Activated naive CD4-positive, alpha-beta T cell treated with anti-CD3 and anti-CD28 coated beads for 36 hours (primary cell): ENCODE measurements around the gene PDGFC. TPM values are rescaled to one million over a fixed set of nuclear protein-coding genes. Genes with fewer than 3 reads are reported as not detected.

Experiments used
- CTCF ChIA-PET: fragments of 350-600 bp; sonication (Branson Sonifier 250); formaldehyde crosslinking; loops from one replicate; lab custom pipeline; 2021; ENCODE audit warnings: antibody characterized with exemption; lab: Charles Lee
- DNase-seq: peaks from one replicate; pipeline ENCODE4 v3.0.0-alpha.2; 2020
- H3K27ac Mint-ChIP-seq: one replicate; pipeline ENCODE4 v1.8.0; 2021; ENCODE audit warnings: mild to moderate bottlenecking, mixed read lengths
- H3K27me3 Mint-ChIP-seq: one replicate; pipeline ENCODE4 v1.8.0; 2021; ENCODE audit warnings: low read depth, mixed read lengths
- H3K36me3 Mint-ChIP-seq: one replicate; pipeline ENCODE4 v1.8.0; 2021; ENCODE audit warnings: low read depth, mixed read lengths
- H3K4me1 Mint-ChIP-seq: one replicate; pipeline ENCODE4 v1.8.0; 2021; ENCODE audit warnings: low read depth, mixed read lengths
- H3K4me3 Mint-ChIP-seq: one replicate; pipeline ENCODE4 v1.8.0; 2021; ENCODE audit warnings: mild to moderate bottlenecking, moderate library complexity, mixed read lengths
- H3K9me3 Mint-ChIP-seq: one replicate; pipeline ENCODE4 v1.8.0; 2021; ENCODE audit warnings: mixed read lengths
- intact Hi-C: fragments of 100-400 bp; cut with micrococcal nuclease; formaldehyde crosslinking; loops from one replicate; pipeline ENCODE4 v1.15.1; 2023
- total RNA-seq, 2 experiments: library from RNA; stranded (reverse); gene quantifications; one replicate each; pipeline ENCODE4 v1.2.3, GENCODE V29; 2021

PDGFC gene
- total RNA-seq, 2 experiments from 2014 or later, result not detected

DNA sequence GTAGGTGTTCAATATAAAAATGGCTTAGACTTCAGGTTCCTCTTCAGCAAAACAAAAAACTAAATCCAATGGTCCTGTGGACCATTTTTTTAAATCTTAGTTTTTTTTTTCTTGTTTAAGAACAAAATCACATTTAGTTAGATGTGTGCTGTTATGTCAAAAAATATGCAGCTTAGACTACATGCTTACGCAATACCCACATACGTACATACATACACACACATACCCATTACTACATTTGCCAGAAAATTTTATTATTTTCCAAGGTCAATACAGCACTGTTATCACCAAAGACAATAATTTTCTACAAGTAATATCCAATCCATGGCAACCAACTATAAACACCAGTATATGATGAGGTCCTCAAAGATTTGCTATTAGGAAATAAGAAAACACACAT is 144.1 kb downstream of the PDGFC start:
- Mint-ChIP-seq H3K36me3 (no peaks in the 10 kb centered on the region), H3K9me3 (no peaks in the 10 kb centered on the region), H3K4me3 (no peak overlapping the region), H3K4me1 (no peaks in the 10 kb centered on the region), H3K27ac (no peak overlapping the region), H3K27me3 (no peaks in the 10 kb centered on the region)
- no peak for DNase-seq
- intact Hi-C loops, result no loop called here
- CTCF ChIA-PET, result no interaction called here

GRCh38 chr4:156825074-156825473 is 146.5 kb downstream of the PDGFC start:
- no peaks in the 10 kb centered on the region for H3K9me3 Mint-ChIP-seq
- no peak for DNase-seq
- H3K27me3 Mint-ChIP-seq, result no peaks in the 10 kb centered on the region
- no peaks in the 10 kb centered on the region for H3K4me1 Mint-ChIP-seq
- H3K36me3 Mint-ChIP-seq, result no peaks in the 10 kb centered on the region
- intact Hi-C loops, result no loop called here
- CTCF ChIA-PET, result no interaction called here
- no peak overlapping the region for H3K27ac Mint-ChIP-seq
- H3K4me3 Mint-ChIP-seq, result no peak overlapping the region

GRCh38 chr4:156824451-156825060 is 147.0 kb downstream of the PDGFC start:
- Mint-ChIP-seq H3K36me3 (no peaks in the 10 kb centered on the region), H3K27me3 (no peaks in the 10 kb centered on the region), H3K4me3 (no peak overlapping the region), H3K4me1 (no peaks in the 10 kb centered on the region), H3K9me3 (no peaks in the 10 kb centered on the region), H3K27ac (no peak overlapping the region)
- intact Hi-C loops, result no loop called here
- DNase-seq, result no peak
- CTCF ChIA-PET, result no interaction called here

DNA sequence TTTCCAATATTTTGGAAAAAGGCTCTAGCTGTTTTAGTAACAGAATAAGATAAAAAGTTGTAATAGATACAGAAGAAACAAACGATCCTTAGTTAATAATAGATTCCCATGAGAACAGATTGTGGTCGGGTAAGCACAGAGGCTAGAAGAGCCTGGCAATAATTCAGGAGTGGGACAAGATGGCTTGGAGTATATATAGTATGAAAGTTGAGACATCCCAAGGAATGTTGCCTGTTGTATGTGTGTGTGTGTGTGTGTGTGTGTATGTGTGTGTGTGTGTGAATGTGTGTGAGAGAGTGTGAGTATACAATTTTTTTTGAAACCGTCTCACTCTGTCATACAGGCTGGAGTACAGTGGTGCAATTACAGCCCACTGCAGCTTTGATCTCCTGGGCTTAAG is 150.7 kb downstream of the PDGFC start:
- Mint-ChIP-seq H3K27ac (no peak overlapping the region), H3K27me3 (no peaks in the 10 kb centered on the region), H3K9me3 (no peaks in the 10 kb centered on the region), H3K4me1 (no peaks in the 10 kb centered on the region), H3K36me3 (no peaks in the 10 kb centered on the region), H3K4me3 (no peak overlapping the region)
- CTCF ChIA-PET, result no interaction called here
- DNase-seq, result no peak
- intact Hi-C loops, result no loop called here

- no peaks in the 10 kb centered on the region for H3K36me3 Mint-ChIP-seq
- no peak overlapping the region for H3K27ac Mint-ChIP-seq
- H3K27me3 Mint-ChIP-seq, result no peaks in the 10 kb centered on the region
- no peak overlapping the region for H3K4me3 Mint-ChIP-seq
- no peaks in the 10 kb centered on the region for H3K4me1 Mint-ChIP-seq
- DNase-seq, result no peak
- CTCF ChIA-PET, result interaction anchor here (0.6 kb wide), 1 partner anchor 1471 kb away, joined by 5 read pairs; no protein-coding TSS in a partner anchor
- intact Hi-C loops, result no loop called here
- peaks cover 1% of the 10 kb centered on the region for H3K9me3 Mint-ChIP-seq
Observed at GRCh38 chr4:156816360-156816755, 155.2 kb downstream of the PDGFC start.

DNA sequence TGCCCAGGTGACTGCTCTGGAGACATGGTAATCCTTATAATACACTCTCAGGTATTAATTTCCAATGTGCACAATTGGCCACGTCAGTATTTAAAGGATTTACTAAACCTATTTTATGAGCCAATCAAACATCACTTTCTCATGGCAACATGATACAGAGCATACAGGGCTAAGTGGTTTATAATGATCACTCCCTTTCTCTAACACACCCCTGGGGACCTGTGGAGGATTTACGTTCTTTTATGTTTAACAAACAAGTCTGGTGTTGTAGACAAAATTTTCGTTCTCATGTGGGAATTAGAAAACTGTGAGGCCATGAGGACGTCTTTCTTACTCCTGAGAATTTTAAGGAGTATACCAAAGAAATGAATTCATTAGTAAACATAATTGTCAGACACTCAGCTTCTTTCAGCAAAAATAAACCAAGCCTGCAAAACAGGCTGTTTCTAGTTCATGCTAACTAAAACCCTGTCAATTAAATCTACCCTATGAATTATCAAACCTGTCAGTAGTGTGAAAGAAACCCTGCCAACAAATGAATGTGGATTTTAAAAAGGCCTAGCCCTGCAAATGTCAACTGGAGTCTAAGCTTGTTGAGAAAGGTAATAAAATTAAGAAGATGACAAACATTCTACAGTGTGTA is 155.8 kb downstream of the PDGFC start:
- CTCF ChIA-PET, result interaction anchor here (0.6 kb wide), 1 partner anchor 1472 kb away, joined by 5 read pairs; no protein-coding TSS in a partner anchor
- no peaks in the 10 kb centered on the region for H3K4me1 Mint-ChIP-seq
- no peak for DNase-seq
- no peaks in the 10 kb centered on the region for H3K36me3 Mint-ChIP-seq
- intact Hi-C loops, result no loop called here
- H3K9me3 Mint-ChIP-seq, result peaks cover 2% of the 10 kb centered on the region
- no peak overlapping the region for H3K4me3 Mint-ChIP-seq
- no peaks in the 10 kb centered on the region for H3K27me3 Mint-ChIP-seq
- H3K27ac Mint-ChIP-seq, result no peak overlapping the region

DNA sequence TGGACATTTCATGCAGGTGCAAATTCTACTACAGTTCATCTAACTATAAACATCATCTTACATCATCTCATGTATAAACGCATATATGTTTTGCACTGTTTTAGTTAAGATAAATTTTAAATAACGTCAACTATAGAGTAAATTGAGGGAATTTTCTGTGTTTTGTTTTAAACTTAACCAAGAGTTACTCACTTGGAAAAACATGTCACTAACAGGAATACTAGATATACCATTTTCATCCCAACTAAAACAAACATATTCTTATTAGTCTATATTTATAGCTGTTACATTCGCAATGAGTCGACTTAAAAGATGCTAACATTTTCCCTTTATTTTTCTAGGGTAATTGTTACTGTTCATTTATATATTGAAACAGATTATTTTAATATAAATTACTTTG is 159.6 kb downstream of the PDGFC start:
- peaks cover 2% of the 10 kb centered on the region for H3K9me3 Mint-ChIP-seq
- no peak for DNase-seq
- H3K4me3 Mint-ChIP-seq, result no peak overlapping the region
- intact Hi-C loops, result no loop called here
- H3K36me3 Mint-ChIP-seq, result no peaks in the 10 kb centered on the region
- CTCF ChIA-PET, result no interaction called here
- no peaks in the 10 kb centered on the region for H3K27me3 Mint-ChIP-seq
- H3K4me1 Mint-ChIP-seq, result no peaks in the 10 kb centered on the region
- no peak overlapping the region for H3K27ac Mint-ChIP-seq

GRCh38 chr4:156811286-156811685 is 160.3 kb downstream of the PDGFC start:
- Mint-ChIP-seq H3K4me1 (no peaks in the 10 kb centered on the region), H3K9me3 (peaks cover 2% of the 10 kb centered on the region), H3K4me3 (no peak overlapping the region), H3K36me3 (no peaks in the 10 kb centered on the region), H3K27me3 (no peaks in the 10 kb centered on the region), H3K27ac (no peak overlapping the region)
- intact Hi-C loops, result no loop called here
- CTCF ChIA-PET, result no interaction called here
- no peak for DNase-seq

- CTCF ChIA-PET, result no interaction called here
- no peaks in the 10 kb centered on the region for H3K9me3 Mint-ChIP-seq
- no peak overlapping the region for H3K4me3 Mint-ChIP-seq
- H3K27me3 Mint-ChIP-seq, result no peaks in the 10 kb centered on the region
- intact Hi-C loops, result no loop called here
- no peaks in the 10 kb centered on the region for H3K36me3 Mint-ChIP-seq
- no peaks in the 10 kb centered on the region for H3K4me1 Mint-ChIP-seq
- H3K27ac Mint-ChIP-seq, result no peak overlapping the region
- no peak for DNase-seq
Observed at GRCh38 chr4:156805696-156806095, 165.9 kb downstream of the PDGFC start.

- H3K9me3 Mint-ChIP-seq, result no peaks in the 10 kb centered on the region
- intact Hi-C loops, result no loop called here
- no peaks in the 10 kb centered on the region for H3K27me3 Mint-ChIP-seq
- no peak overlapping the region for H3K4me3 Mint-ChIP-seq
- H3K4me1 Mint-ChIP-seq, result no peaks in the 10 kb centered on the region
- no peak for DNase-seq
- CTCF ChIA-PET, result no interaction called here
- no peak overlapping the region for H3K27ac Mint-ChIP-seq
- no peaks in the 10 kb centered on the region for H3K36me3 Mint-ChIP-seq
Observed at GRCh38 chr4:156803056-156803455, 168.5 kb downstream of the PDGFC start.

GRCh38 chr4:156800463-156800862 is 171.1 kb downstream of the PDGFC start:
- H3K27me3 Mint-ChIP-seq, result no peaks in the 10 kb centered on the region
- no peak overlapping the region for H3K27ac Mint-ChIP-seq
- intact Hi-C loops, result no loop called here
- H3K4me3 Mint-ChIP-seq, result no peak overlapping the region
- no peaks in the 10 kb centered on the region for H3K9me3 Mint-ChIP-seq
- no peak for DNase-seq
- no peaks in the 10 kb centered on the region for H3K4me1 Mint-ChIP-seq
- no peaks in the 10 kb centered on the region for H3K36me3 Mint-ChIP-seq
- CTCF ChIA-PET, result interaction anchor here (0.6 kb wide), 1 partner anchor 92 kb away, joined by 6 read pairs; no protein-coding TSS in a partner anchor

DNA sequence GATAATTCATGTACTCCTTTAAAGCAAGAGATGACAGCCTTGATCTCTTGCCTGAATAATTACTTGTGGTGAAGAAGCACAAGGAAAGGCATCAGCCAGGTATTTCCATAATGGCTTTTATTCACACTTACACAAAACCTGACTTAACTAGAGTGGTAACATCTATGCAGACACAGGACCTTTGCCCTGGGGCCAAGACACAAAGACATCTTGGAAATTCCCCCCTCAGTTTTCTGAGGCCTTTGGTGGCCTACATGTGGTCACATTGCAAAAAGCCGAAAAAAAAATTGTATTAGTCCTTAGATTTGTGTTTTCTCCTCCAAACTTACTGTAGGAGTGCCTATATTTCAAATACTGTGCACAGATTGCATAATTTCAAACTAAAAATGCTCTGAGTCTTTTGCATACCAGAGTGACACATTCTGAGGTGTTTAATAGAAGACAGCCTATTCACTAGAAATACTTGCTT is 172.4 kb downstream of the PDGFC start:
- H3K9me3 Mint-ChIP-seq, result no peaks in the 10 kb centered on the region
- H3K27ac Mint-ChIP-seq, result no peak overlapping the region
- CTCF ChIA-PET, result no interaction called here
- DNase-seq, result no peak
- no peaks in the 10 kb centered on the region for H3K27me3 Mint-ChIP-seq
- H3K4me3 Mint-ChIP-seq, result no peak overlapping the region
- H3K36me3 Mint-ChIP-seq, result no peaks in the 10 kb centered on the region
- H3K4me1 Mint-ChIP-seq, result no peaks in the 10 kb centered on the region
- intact Hi-C loops, result no loop called here

GRCh38 chr4:156798438-156798837 is 173.2 kb downstream of the PDGFC start:
- Mint-ChIP-seq H3K4me1 (no peaks in the 10 kb centered on the region), H3K4me3 (no peak overlapping the region), H3K36me3 (no peaks in the 10 kb centered on the region), H3K27me3 (no peaks in the 10 kb centered on the region), H3K27ac (no peak overlapping the region), H3K9me3 (no peaks in the 10 kb centered on the region)
- intact Hi-C loops, result no loop called here
- CTCF ChIA-PET, result no interaction called here
- DNase-seq, result no peak
